ENCODE measurements around the gene NKPD1. TPM values are rescaled to one million over a fixed set of nuclear protein-coding genes. Genes with fewer than 3 reads are reported as not detected.

Gene NKPD1
- total and polyA plus RNA-seq, 4 donors: not detected

GRCh38 chr19:45186509-45187334 lies 25.9 kb upstream of the NKPD1 start:
- TF ChIP-seq, protein P1, sequence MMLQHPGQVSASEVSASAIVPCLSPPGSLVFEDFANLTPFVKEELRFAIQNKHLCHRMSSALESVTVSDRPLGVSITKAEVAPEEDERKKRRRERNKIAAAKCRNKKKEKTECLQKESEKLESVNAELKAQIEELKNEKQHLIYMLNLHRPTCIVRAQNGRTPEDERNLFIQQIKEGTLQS (IDR thresholded peaks at IDR 0.05): no peak
- peak; percentile 7 to 42 for TF ChIP-seq HNF4A (conservative IDR thresholded peaks at IDR 0.05)
- H3K27me3 ChIP-seq (ENCODE audit: control insufficient read depth in 4 of 4, insufficient read depth in 4 of 4, low read length in 3 of 4): no peaks in the 10 kb centered on the region
- H3K4me3 ChIP-seq (ENCODE audit: low read depth in 1 of 3, low read length in 3 of 3): no peak overlapping the region
- no peak for DNase-seq (ENCODE audit: low spot score)
- H3K9me3 ChIP-seq (ENCODE audit: control insufficient read depth in 4 of 4, low read length in 3 of 4): no peaks in the 10 kb centered on the region
- H3K9ac ChIP-seq (ENCODE audit: low read depth in 1 of 2, low read length in 2 of 2): no peak overlapping the region
- no peak overlapping the region for H3K27ac ChIP-seq (ENCODE audit: low read depth in 1 of 2, low read length in 2 of 2)
- WGBS: 78% methylated on average over 12 of the region's 12 CpGs
- H3K4me1 ChIP-seq (ENCODE audit: control insufficient read depth in 4 of 4, insufficient read depth in 4 of 4, low read length in 3 of 4): peaks cover 0 to 7% (median 3%) of the 10 kb centered on the region in 4 donors
- H3K36me3 ChIP-seq (ENCODE audit: control insufficient read depth in 4 of 4, insufficient read depth in 3 of 4, low read depth in 1 of 4, low read length in 3 of 4): peaks cover 0 to 1% (median 0%) of the 10 kb centered on the region in 4 donors

DNA sequence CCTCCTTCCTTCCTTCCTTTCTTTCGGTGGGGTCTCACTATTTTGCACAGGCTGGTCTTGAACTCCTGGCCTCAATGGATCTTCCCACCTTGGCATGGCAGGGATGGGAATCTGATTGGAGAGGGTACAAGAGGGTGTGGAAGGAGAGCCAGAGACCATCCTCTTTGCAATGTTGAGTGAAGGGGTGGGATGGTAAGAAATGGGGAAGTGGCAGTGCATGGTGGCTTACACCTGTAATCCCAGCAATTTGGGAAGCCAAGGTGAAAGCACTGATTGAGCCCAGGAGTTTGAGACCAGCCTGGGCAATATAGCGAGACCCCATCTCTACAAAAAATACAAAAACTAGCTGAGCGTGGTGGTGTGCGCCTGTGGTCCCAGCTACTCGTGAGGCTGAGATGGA lies 23.3 kb upstream of the NKPD1 start:
- H3K9ac ChIP-seq (ENCODE audit: low read depth in 1 of 2, low read length in 2 of 2): no peak overlapping the region
- H3K27ac ChIP-seq (ENCODE audit: low read depth in 1 of 2, low read length in 2 of 2): no peak overlapping the region
- peaks cover 0 to 1% (median 0%) of the 10 kb centered on the region in 4 donors for H3K36me3 ChIP-seq (ENCODE audit: control insufficient read depth in 4 of 4, insufficient read depth in 3 of 4, low read depth in 1 of 4, low read length in 3 of 4)
- H3K27me3 ChIP-seq (ENCODE audit: control insufficient read depth in 4 of 4, insufficient read depth in 4 of 4, low read length in 3 of 4): no peaks in the 10 kb centered on the region
- no peak for DNase-seq (ENCODE audit: low spot score)
- H3K4me1 ChIP-seq (ENCODE audit: control insufficient read depth in 4 of 4, insufficient read depth in 4 of 4, low read length in 3 of 4): peaks cover 3 to 27% (median 19%) of the 10 kb centered on the region in 4 donors
- H3K4me3 ChIP-seq (ENCODE audit: low read depth in 1 of 3, low read length in 3 of 3): no peak overlapping the region
- TF ChIP-seq GABPA (IDR thresholded peaks at IDR 0.05 in 1 of 2, conservative IDR thresholded peaks at IDR 0.05 in 1 of 2) (no peak), ZBTB33 (IDR thresholded peaks at IDR 0.05) (no peak)
- TF ChIP-seq, protein P2, sequence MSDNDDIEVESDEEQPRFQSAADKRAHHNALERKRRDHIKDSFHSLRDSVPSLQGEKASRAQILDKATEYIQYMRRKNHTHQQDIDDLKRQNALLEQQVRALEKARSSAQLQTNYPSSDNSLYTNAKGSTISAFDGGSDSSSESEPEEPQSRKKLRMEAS (IDR thresholded peaks at IDR 0.05): no peak
- H3K9me3 ChIP-seq (ENCODE audit: control insufficient read depth in 4 of 4, low read length in 3 of 4): no peaks in the 10 kb centered on the region
- 95% methylated on average over 5 of the region's 5 CpGs for WGBS

GRCh38 chr19:45182758-45183157 lies 22.0 kb upstream of the NKPD1 start:
- H3K9me3 ChIP-seq (ENCODE audit: control insufficient read depth in 4 of 4, low read length in 3 of 4): no peaks in the 10 kb centered on the region
- peaks cover 3 to 32% (median 19%) of the 10 kb centered on the region in 4 donors for H3K4me1 ChIP-seq (ENCODE audit: control insufficient read depth in 4 of 4, insufficient read depth in 4 of 4, low read length in 3 of 4)
- TF ChIP-seq JUND (IDR thresholded peaks at IDR 0.05): no peak
- TF ChIP-seq, protein P1 (IDR thresholded peaks at IDR 0.05): no peak
- WGBS: 83% methylated on average over 4 of the region's 4 CpGs
- H3K9ac ChIP-seq (ENCODE audit: low read depth in 1 of 2, low read length in 2 of 2): no peak overlapping the region
- no peaks in the 10 kb centered on the region for H3K27me3 ChIP-seq (ENCODE audit: control insufficient read depth in 4 of 4, insufficient read depth in 4 of 4, low read length in 3 of 4)
- no peak overlapping the region for H3K27ac ChIP-seq (ENCODE audit: low read depth in 1 of 2, low read length in 2 of 2)
- DNase-seq (ENCODE audit: low spot score): no peak
- peaks cover 0 to 1% (median 0%) of the 10 kb centered on the region in 4 donors for H3K36me3 ChIP-seq (ENCODE audit: control insufficient read depth in 4 of 4, insufficient read depth in 3 of 4, low read depth in 1 of 4, low read length in 3 of 4)
- no peak overlapping the region for H3K4me3 ChIP-seq (ENCODE audit: low read depth in 1 of 3, low read length in 3 of 3)

DNA sequence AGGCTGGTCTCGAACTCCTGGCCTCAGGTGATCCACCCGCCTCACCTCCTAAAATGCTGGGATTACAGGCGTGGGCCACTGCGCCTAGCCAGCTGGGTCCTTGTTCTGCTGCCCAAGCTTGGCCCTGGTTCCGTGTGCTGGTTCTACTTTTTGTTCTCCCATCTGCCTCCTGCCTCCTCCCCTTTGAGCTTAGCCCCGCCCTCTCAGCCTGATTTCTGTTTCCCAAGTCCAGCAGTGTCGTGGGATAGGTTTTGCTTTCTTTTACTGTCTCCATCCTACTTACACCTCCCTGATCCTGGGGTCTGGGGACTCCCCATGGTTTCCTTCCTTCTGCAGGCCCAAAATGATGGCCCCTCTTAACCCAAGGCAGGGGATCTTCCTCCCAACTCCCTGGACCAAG lies 20.2 kb upstream of the NKPD1 start:
- WGBS: 79% methylated on average over 7 of the region's 7 CpGs
- H3K27ac ChIP-seq (ENCODE audit: low read depth in 1 of 2, low read length in 2 of 2): no peak overlapping the region
- H3K4me3 ChIP-seq (ENCODE audit: low read depth in 1 of 3, low read length in 3 of 3): no peak overlapping the region
- no peak for TF ChIP-seq NR2F2 (IDR thresholded peaks at IDR 0.05)
- no peak for TF ChIP-seq YY1 (IDR thresholded peaks at IDR 0.05)
- no peak for TF ChIP-seq GABPA (IDR thresholded peaks at IDR 0.05 in 1 of 2, conservative IDR thresholded peaks at IDR 0.05 in 1 of 2)
- no peak for TF ChIP-seq RAD21 (IDR thresholded peaks at IDR 0.05)
- no peak for TF ChIP-seq CTCF (IDR thresholded peaks at IDR 0.05; ENCODE audit: low read depth, low read length, missing input control)
- TF ChIP-seq ZBTB33 (IDR thresholded peaks at IDR 0.05): no peak
- TF ChIP-seq RXRA (IDR thresholded peaks at IDR 0.05): no peak
- TF ChIP-seq EGR1 (IDR thresholded peaks at IDR 0.05; ENCODE audit: low read depth in 2 of 2): no peak
- TF ChIP-seq, protein P1 (IDR thresholded peaks at IDR 0.05): no peak
- no peak for TF ChIP-seq HNF4A (conservative IDR thresholded peaks at IDR 0.05)
- no peak for TF ChIP-seq FOXA2 (IDR thresholded peaks at IDR 0.05)
- no peak for TF ChIP-seq JUND (IDR thresholded peaks at IDR 0.05)
- TF ChIP-seq FOXA1 (IDR thresholded peaks at IDR 0.05): no peak

More for the DNA sequence above, 20.2 kb upstream of the NKPD1 start:
- no peak for DNase-seq (ENCODE audit: low spot score)
- peaks cover 0 to 1% (median 0%) of the 10 kb centered on the region in 4 donors for H3K36me3 ChIP-seq (ENCODE audit: control insufficient read depth in 4 of 4, insufficient read depth in 3 of 4, low read depth in 1 of 4, low read length in 3 of 4)
- H3K27me3 ChIP-seq (ENCODE audit: control insufficient read depth in 4 of 4, insufficient read depth in 4 of 4, low read length in 3 of 4): no peaks in the 10 kb centered on the region
- H3K9me3 ChIP-seq (ENCODE audit: control insufficient read depth in 4 of 4, low read length in 3 of 4): no peaks in the 10 kb centered on the region
- H3K9ac ChIP-seq (ENCODE audit: low read depth in 1 of 2, low read length in 2 of 2): no peak overlapping the region
- peaks cover 8 to 34% (median 23%) of the 10 kb centered on the region in 4 donors for H3K4me1 ChIP-seq (ENCODE audit: control insufficient read depth in 4 of 4, insufficient read depth in 4 of 4, low read length in 3 of 4)
